BE2C (cell line): Measurements from ENCODE around the gene NEMF.
"Not testable (repeated sequence)": the region's sequence is repeated elsewhere in the genome, so short reads cannot be mapped to it uniquely, and the experiment has no call there.

Source experiments
- DNase-seq: peaks from one replicate; pipeline ENCODE4 v3.0.0-alpha.2; 2020
- H3K27me3 ChIP-seq: fragments of 250-450 bp; sonication (Bioruptor Pico); 2 replicates; pipeline ENCODE4 v1.5.1; 2020; ENCODE audit warnings: mild to moderate bottlenecking
- H3K36me3 ChIP-seq: fragments of 250-450 bp; sonication (Bioruptor Pico); 2 replicates; pipeline ENCODE4 v1.5.1; 2020; ENCODE audit warnings: mild to moderate bottlenecking
- H3K4me1 ChIP-seq: fragments of 250-450 bp; sonication (Bioruptor Pico); 2 replicates; pipeline ENCODE4 v1.5.1; 2020
- H3K4me3 ChIP-seq: 2 replicates; pipeline ENCODE4 v1.5.1; 2011; ENCODE audit warnings: low read depth, low read length
- H3K9me3 ChIP-seq: fragments of 250-450 bp; sonication (Bioruptor Pico); 2 replicates; pipeline ENCODE4 v1.5.1; 2020
- CTCF ChIP-seq: IDR thresholded peaks from 2 replicates; pipeline ENCODE4 v1.5.1; 2012; ENCODE audit warnings: mild to moderate bottlenecking, low read depth, low read length

NEMF gene

GRCh38 chr14:49786315-49786714, 66.3 kb downstream of the NEMF start:
- H3K27me3 ChIP-seq, result no peaks in the 10 kb centered on the region
- no peak for TF ChIP-seq CTCF
- H3K9me3 ChIP-seq, result no peaks in the 10 kb centered on the region
- H3K4me1 ChIP-seq, result no peaks in the 10 kb centered on the region
- no peak overlapping the region for H3K4me3 ChIP-seq
- H3K36me3 ChIP-seq, result peaks cover 91% of the 10 kb centered on the region
- no peak for DNase-seq

GRCh38 chr14:49783394-49784014, 69.1 kb downstream of the NEMF start:
- H3K36me3 ChIP-seq, result peaks cover 86% of the 10 kb centered on the region
- DNase-seq, result no peak

GRCh38 chr14:49781040-49781439, 71.5 kb downstream of the NEMF start:
- H3K4me1 ChIP-seq, DNase-seq, H3K27me3 ChIP-seq, H3K9me3 ChIP-seq, H3K4me3 ChIP-seq: not testable (repeated sequence)
- H3K36me3 ChIP-seq, result peaks cover 74% of the 10 kb centered on the region

More at GRCh38 chr14:49783394-49784014, 69.1 kb downstream of the NEMF start:
- no peak overlapping the region for H3K4me3 ChIP-seq
- no peak for TF ChIP-seq CTCF
- H3K9me3 ChIP-seq, result no peaks in the 10 kb centered on the region
- no peaks in the 10 kb centered on the region for H3K27me3 ChIP-seq
- no peaks in the 10 kb centered on the region for H3K4me1 ChIP-seq

GRCh38 chr14:49778421-49778820, 74.2 kb downstream of the NEMF start:
- H3K9me3 ChIP-seq, result no peaks in the 10 kb centered on the region
- no peak overlapping the region for H3K4me3 ChIP-seq
- H3K4me1 ChIP-seq, result no peaks in the 10 kb centered on the region
- DNase-seq, result no peak
- no peak for TF ChIP-seq CTCF
- H3K27me3 ChIP-seq, result no peaks in the 10 kb centered on the region
- peaks cover 63% of the 10 kb centered on the region for H3K36me3 ChIP-seq

- peaks cover 30% of the 10 kb centered on the region for H3K36me3 ChIP-seq
- no peak for DNase-seq
- no peaks in the 10 kb centered on the region for H3K27me3 ChIP-seq
- no peak overlapping the region for H3K4me3 ChIP-seq
- H3K9me3 ChIP-seq, result no peaks in the 10 kb centered on the region
- H3K4me1 ChIP-seq, result no peaks in the 10 kb centered on the region
- TF ChIP-seq CTCF, result no peak
These were observed 78.5 kb downstream of the NEMF start for GRCh38 chr14:49774106-49774505.

GRCh38 chr14:49771691-49772090, 80.9 kb downstream of the NEMF start:
- not testable (repeated sequence) for H3K9me3 ChIP-seq, H3K4me1 ChIP-seq, H3K27me3 ChIP-seq, H3K4me3 ChIP-seq, DNase-seq
- H3K36me3 ChIP-seq, result peaks cover 15% of the 10 kb centered on the region

GRCh38 chr14:49770212-49770817, 82.3 kb downstream of the NEMF start:
- no peaks in the 10 kb centered on the region for H3K9me3 ChIP-seq
- TF ChIP-seq CTCF, result no peak
- H3K4me3 ChIP-seq, result peak overlapping the region; percentile 94; the same call in 1 of the 2 replicates
- no peak for DNase-seq
- no peaks in the 10 kb centered on the region for H3K4me1 ChIP-seq
- H3K36me3 ChIP-seq, result peaks cover 6% of the 10 kb centered on the region
- H3K27me3 ChIP-seq, result no peaks in the 10 kb centered on the region
